Upper lobe of left lung (tissue), 4 donors: ENCODE data around the gene LAG3.

Experiments
- CTCF ChIP-seq, 6 experiments: fragments of 450-650 bp in 4 of 6; fragments of 200-600 bp in 2 of 6; sonication (generic) in 2 of 6; IDR thresholded peaks; one replicate each; pipeline ENCODE4 v1.5.1; 2016 to 2019; ENCODE audit warnings: antibody characterized with exemption in 6 of 6
- POLR2A ChIP-seq, 4 donors: fragments of 450-650 bp; IDR thresholded peaks; one replicate each; pipeline ENCODE4 v1.5.1; 2016 to 2017; ENCODE audit warnings: antibody characterized with exemption in 4 of 4, mild to moderate bottlenecking in 2 of 4
- POLR2AphosphoS5 ChIP-seq, 2 donors: sonication (generic); formaldehyde crosslinking; IDR thresholded peaks; one replicate each; pipeline ENCODE4 v1.5.1; 2017; ENCODE audit warnings: antibody characterized with exemption in 2 of 2

GRCh38 chr12:6783828-6784227, 11.5 kb downstream of the LAG3 start:
- no peak for TF ChIP-seq CTCF (IDR thresholded peaks at IDR 0.05)
- no peak for TF ChIP-seq POLR2A (IDR thresholded peaks at IDR 0.05)
- no peak for TF ChIP-seq POLR2AphosphoS5 (IDR thresholded peaks at IDR 0.05)
